ENCODE results near the gene RHOBTB1.
"Not testable (repeated sequence)": the region's sequence is repeated elsewhere in the genome, so short reads cannot be mapped to it uniquely, and the experiment has no call there.

RHOBTB1 gene

DNA sequence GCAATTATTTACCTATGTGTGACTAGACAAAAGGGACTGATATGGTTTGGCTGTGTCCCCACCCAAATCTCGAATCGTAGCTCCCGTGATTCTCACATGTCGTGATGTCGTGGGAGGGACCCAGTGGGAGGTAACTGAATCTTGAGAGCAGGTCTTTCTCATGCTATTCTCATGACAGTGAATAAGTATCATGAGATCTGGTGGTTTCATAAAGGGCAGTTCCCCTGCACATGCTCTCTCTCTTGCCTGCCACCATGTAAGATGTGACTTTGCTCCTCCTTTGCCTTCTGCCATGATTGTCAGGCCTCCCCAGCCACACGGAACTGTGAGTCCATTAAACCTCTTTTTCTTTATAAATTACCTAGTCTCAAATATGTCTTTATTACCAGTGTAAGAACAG is 37.2 kb downstream of the RHOBTB1 start:
- not testable (repeated sequence) for DNase-seq (ENCODE audit: low spot score)

DNA sequence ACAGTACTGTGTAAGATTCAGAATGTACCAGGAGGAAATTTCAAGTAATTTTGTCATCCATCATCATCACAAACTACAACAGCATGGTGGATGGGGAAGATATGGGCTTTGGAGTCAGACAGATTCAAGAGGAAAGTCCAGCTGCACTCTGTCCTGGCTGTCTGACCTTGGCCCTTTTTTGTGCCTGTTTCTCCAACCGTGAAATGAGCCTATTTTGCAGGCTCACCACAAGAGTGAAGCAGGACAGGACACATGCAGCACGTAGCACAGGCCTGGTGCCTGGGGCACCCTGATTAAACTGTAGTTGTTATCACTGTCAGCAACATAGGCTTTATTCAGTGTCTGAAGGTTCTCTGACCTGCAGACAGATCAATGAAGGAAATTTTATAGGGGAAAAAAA is 37.6 kb downstream of the RHOBTB1 start:
- no peak for DNase-seq (ENCODE audit: low spot score)

GRCh38 chr10:60905580-60905979 is 38.4 kb downstream of the RHOBTB1 start:
- no peak for DNase-seq (ENCODE audit: low spot score)

- DNase-seq (ENCODE audit: low spot score) = no peak
Observed at GRCh38 chr10:60903096-60903495, 40.9 kb downstream of the RHOBTB1 start.

DNA sequence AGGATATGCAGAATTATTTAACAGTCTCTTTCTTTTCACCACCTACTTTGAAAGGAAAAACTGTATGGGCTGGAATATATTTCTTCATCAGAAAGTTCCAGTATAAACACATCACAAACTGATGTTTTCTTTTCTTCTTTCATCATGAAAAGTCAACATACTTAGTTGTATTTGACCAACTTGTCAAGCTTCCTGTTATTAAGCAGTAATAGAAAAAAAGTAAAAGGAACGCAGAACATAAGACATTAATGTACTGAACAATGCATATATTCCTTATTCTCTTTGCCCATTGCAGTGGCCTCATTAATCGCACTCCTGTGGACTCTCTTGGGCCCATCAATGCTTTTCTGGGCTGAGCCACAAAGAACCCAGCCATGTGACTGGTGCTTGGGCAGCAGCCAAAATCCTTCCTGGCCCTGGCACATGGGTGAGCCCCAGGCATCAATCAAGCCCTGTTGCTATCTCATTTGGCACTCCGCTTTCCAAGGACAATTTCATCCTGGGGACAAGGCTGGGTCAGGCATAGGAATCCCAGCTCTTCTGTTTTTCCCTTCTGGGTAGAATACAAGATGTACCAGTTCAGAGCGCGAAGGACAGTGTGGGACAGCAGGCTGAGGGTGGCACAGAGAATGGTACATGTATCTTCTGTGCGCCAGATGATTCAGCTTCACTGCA is 42.3 kb downstream of the RHOBTB1 start:
- peak; percentile 39 for DNase-seq (ENCODE audit: low spot score)

DNA sequence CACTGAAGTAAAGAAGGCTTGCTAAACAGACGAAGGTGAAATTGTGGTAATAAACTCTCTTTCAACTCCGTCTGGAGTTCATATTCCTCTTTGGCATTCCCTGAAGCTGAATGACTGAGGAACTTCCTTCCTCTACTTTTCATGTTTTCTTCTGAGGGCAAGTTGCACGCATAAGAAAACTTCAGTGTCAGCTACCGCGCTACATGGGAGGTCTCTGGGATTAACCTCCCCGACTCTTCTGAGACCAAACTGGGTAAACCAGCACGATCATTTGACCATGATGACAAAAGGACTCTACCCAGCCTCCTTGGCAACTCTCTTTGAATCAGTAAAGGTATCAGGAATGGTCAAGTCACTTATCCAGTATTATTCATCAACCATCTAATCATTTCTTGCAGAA is 44.7 kb downstream of the RHOBTB1 start:
- no peak for DNase-seq (ENCODE audit: low spot score)

DNA sequence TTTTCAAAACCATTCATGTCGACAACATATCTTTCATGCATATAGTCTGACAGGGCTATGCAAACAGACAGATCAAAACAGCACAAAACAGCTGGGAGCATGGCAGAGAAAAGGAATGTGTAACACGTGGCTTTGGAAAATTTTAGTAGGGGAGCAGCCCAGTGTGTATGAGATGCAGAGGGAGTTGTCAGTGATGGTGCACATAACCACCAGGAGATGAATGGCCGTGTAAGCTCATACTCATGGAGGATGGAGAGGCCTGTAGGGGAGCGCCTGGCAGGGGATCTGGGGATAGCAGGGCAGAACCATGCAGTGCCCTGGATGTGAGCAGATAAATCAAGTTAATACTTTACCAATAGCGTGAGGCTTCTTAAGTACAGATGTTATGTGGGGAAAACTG is 45.7 kb downstream of the RHOBTB1 start:
- no peak for DNase-seq (ENCODE audit: low spot score)

GRCh38 chr10:60896810-60897209 is 47.2 kb downstream of the RHOBTB1 start:
- no peak for DNase-seq (ENCODE audit: low spot score)

- no peak for DNase-seq (ENCODE audit: low spot score)
Observed at GRCh38 chr10:60896033-60896432, 48.0 kb downstream of the RHOBTB1 start.

GRCh38 chr10:60894786-60895185 is 49.2 kb downstream of the RHOBTB1 start:
- DNase-seq (ENCODE audit: low spot score) = no peak

DNA sequence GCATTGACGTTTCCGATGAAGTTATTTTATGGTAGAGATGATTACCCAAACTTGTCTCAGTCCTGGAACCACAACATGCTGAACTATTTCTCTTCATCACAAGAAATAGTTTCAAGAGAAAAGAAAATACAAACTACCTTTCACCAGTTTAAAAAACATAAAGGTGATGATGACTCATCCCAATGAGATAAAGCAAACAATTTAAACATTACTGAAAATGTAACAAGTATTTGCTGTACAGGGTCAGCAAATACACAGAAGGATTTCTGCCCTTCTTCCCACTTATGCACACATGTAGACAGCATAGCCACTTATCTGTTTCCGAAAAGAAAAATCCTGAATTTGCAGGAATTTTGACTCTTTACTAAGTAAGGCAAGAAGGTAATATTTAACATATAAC is 50.8 kb downstream of the RHOBTB1 start:
- no peak for DNase-seq (ENCODE audit: low spot score)

GRCh38 chr10:60892571-60892970 is 51.4 kb downstream of the RHOBTB1 start:
- DNase-seq (ENCODE audit: low spot score) = no peak

DNA sequence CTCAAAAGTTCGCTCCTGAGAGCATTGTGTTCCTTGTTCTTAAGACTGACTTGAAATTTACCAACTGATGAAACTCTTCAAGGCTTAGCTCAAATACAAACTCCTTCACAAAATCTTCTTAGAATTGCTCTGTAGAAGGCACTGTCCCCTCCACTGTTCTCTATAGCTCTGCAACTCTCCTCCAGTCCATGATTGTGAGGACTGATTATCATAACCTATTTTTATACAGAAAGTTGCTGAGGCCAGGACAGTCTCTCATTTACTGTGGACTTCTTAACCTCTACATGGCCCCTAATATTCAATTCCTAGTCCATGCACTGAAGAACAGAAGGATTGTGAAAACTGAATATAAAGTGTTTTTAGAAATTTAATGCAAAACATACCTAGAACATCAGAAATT is 53.2 kb downstream of the RHOBTB1 start:
- DNase-seq (ENCODE audit: low spot score) = no peak

GRCh38 chr10:60883187-60883586 is 60.8 kb downstream of the RHOBTB1 start:
- peak; percentile 59 for DNase-seq (ENCODE audit: low spot score)

- DNase-seq (ENCODE audit: low spot score) = no peak
Observed at GRCh38 chr10:60878224-60878623, 65.8 kb downstream of the RHOBTB1 start.

- DNase-seq (ENCODE audit: low spot score) = no peak
Observed at GRCh38 chr10:60877777-60878120, 66.2 kb downstream of the RHOBTB1 start.

GRCh38 chr10:60877061-60877776 is 66.8 kb downstream of the RHOBTB1 start:
- DNase-seq (ENCODE audit: low spot score) = no peak

DNA sequence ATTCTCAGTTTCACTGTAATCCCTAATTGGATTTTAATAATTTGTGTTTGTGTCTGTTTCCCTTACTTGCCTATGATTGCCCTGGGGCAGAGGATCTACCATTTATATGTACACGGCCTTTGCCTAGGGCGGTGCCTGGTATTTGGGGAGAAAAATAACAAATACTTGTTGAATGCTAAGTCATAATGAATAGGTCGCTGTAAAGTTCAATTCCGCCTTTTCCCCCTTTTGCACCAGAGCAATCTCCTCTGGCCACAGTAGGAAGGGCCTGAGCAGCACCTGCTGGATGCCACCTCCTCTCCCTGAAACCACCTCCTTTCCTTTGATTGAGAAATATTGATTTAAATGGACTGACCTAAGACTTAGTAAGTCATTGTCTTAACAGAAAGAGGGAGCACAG is 70.2 kb downstream of the RHOBTB1 start:
- no peak for DNase-seq (ENCODE audit: low spot score)

- DNase-seq (ENCODE audit: low spot score) = no peak
Observed at GRCh38 chr10:60872451-60872850, 71.5 kb downstream of the RHOBTB1 start.

DNA sequence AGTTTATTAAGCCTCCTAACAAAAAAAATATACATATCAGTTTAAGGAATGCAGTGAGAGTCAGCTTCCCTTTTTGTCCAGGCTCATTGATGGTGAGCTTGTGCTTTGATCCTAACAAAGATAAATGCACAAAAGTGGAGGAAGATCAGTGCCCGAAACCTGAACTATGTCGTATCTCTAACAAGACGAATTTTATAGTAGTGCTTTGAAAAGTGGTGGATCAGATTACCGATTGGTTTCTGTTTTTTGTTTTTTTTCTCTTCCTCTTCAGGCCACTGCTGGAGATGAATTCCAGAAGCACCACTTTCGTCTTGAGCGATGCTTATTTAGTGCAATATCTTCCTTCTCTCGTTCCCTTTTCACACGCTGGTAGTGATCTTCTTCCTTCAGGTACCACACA is 72.8 kb downstream of the RHOBTB1 start:
- no peak for DNase-seq (ENCODE audit: low spot score)

GRCh38 chr10:60870803-60871202 is 73.2 kb downstream of the RHOBTB1 start:
- DNase-seq (ENCODE audit: low spot score) = no peak

DNA sequence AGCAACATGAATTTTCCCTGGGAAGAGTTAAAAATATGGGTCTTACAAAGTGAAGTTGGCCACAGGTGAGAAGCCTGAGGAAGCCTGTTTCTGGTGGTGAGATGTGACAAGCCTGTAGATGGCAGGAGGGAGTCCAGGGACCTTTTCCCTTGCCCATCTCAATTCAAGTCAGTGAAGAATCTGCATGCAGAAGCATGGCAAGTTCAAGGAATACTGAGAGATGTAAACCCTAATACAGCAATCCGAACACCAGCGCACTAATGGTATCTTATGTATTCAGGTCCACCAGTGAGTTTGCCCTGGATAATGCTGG is 73.6 kb downstream of the RHOBTB1 start:
- DNase-seq (ENCODE audit: low spot score) = no peak

DNA sequence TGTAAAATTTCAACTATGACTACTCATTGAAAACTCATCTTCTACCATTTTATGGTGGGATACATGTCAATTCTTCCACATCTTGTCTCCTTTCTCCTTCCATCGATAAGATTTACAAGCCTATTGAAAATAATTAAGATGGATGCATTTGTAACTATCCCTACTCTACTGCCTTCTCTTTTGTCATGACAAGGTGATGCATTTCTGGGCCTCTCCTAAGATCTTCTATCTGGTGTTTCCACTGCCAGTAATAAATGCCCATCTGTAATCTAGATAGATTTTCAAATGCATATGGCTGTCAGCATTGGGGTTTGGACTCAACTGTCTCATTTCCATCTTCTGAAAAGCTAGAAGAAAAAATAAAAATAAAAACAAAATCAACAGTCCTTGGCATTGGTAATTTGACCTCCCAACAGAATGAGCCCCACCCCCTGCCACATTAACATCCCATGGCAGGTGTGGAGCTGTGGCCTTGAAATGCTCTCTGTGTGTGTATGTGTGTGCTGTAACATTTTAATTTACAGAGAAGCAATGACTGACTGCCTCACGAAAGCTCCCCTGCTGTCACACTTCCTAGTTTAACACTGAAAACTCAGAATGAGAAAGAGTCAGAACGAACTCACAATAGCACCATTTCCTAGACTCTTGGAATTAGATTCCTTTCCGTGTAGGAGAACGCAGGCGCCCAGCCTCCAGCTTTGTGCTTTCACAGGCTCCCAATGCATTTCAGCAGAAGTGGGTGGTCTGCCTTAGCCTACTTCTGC is 74.2 kb downstream of the RHOBTB1 start:
- no peak for DNase-seq (ENCODE audit: low spot score)
